Glutamatergic neuron (in vitro differentiated cells): ENCODE results near the gene SHBG. TPM values are rescaled to one million over a fixed set of nuclear protein-coding genes. Genes with fewer than 3 reads are reported as not detected.

ENCODE experiments used
- DNase-seq: peaks from one replicate; pipeline ENCODE4 v3.0.0; 2022
- H3K27ac Mint-ChIP-seq: one replicate; pipeline ENCODE4 v1.8.0; 2020; ENCODE audit warnings: mild to moderate bottlenecking, mixed read lengths, inconsistent platforms; ENCODE audit not compliant: unreplicated experiment
- H3K27me3 Mint-ChIP-seq: one replicate; pipeline ENCODE4 v1.8.0; 2020; ENCODE audit warnings: mild to moderate bottlenecking, moderate library complexity, mixed read lengths, inconsistent platforms; ENCODE audit not compliant: unreplicated experiment
- H3K36me3 Mint-ChIP-seq: one replicate; pipeline ENCODE4 v1.8.0; 2020; ENCODE audit warnings: mild to moderate bottlenecking, mixed read lengths, inconsistent platforms; ENCODE audit not compliant: unreplicated experiment
- H3K4me1 Mint-ChIP-seq: one replicate; pipeline ENCODE4 v1.8.0; 2020; ENCODE audit warnings: mild to moderate bottlenecking, low read depth, mixed read lengths, inconsistent platforms; ENCODE audit not compliant: unreplicated experiment
- H3K4me3 Mint-ChIP-seq: one replicate; pipeline ENCODE4 v1.8.0; 2020; ENCODE audit warnings: mild to moderate bottlenecking, mixed read lengths, inconsistent platforms; ENCODE audit not compliant: unreplicated experiment
- H3K9me3 Mint-ChIP-seq: one replicate; pipeline ENCODE4 v1.8.0; 2020; ENCODE audit warnings: mild to moderate bottlenecking, moderate library complexity, mixed read lengths, inconsistent platforms; ENCODE audit not compliant: unreplicated experiment
- CTCF ChIP-seq: fragments of 200-600 bp; sonication (generic); IDR thresholded peaks from one replicate; pipeline ENCODE4 v1.5.0; 2021; ENCODE audit not compliant: partially characterized antibody, unreplicated experiment
- total RNA-seq: library from RNA; stranded (reverse); fragmentation: NEBNext Ultra II Directional; extraction: Animal tissue kit (Norgen Biotek cat#: 25700); gene quantifications from one replicate; pipeline ENCODE4 v1.2.1, GENCODE V29; 2021; ENCODE audit not compliant: unreplicated experiment

The SHBG gene
- total RNA-seq, 1 donor from 2014 or later: not detected

DNA sequence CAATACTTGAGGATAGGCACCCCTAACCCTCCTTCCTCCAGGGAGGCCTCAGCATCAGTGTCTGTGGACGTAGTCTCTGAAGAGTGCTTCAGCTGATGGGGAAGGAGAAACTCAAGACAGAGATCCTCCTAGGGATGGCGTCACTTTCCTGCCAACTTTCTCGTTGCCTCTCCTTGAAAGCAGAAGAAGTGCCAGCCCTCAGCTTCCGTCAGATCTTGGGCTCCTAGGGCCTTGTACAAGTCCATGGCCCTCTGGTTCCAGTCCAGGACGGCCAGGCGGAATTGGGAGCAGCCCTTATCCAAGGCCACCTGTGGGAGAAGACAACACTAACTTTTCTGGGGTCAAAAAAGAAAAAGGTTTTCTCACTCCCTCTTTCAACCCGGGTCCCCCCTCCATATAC, 3.6 kb upstream of the SHBG start:
- Mint-ChIP-seq H3K9me3 (peaks cover 2% of the 10 kb centered on the region), H3K4me1 (peaks cover 6% of the 10 kb centered on the region), H3K27me3 (no peaks in the 10 kb centered on the region), H3K36me3 (no peaks in the 10 kb centered on the region), H3K4me3 (peak overlapping the region; percentile 94), H3K27ac (peak overlapping the region; percentile 43)
- no peak for DNase-seq
- no peak for TF ChIP-seq CTCF

GRCh38 chr17:7626956-7627249, 3.0 kb upstream of the SHBG start:
- peak overlapping the region; percentile 94 for H3K4me3 Mint-ChIP-seq
- no peak for DNase-seq
- no peaks in the 10 kb centered on the region for H3K27me3 Mint-ChIP-seq
- TF ChIP-seq CTCF: no peak
- peak overlapping the region; percentile 87 for H3K27ac Mint-ChIP-seq
- no peaks in the 10 kb centered on the region for H3K36me3 Mint-ChIP-seq
- peaks cover 2% of the 10 kb centered on the region for H3K9me3 Mint-ChIP-seq
- peaks cover 6% of the 10 kb centered on the region for H3K4me1 Mint-ChIP-seq

- no peak for TF ChIP-seq CTCF
- peak; percentile 95 for DNase-seq
- Mint-ChIP-seq H3K36me3 (no peaks in the 10 kb centered on the region), H3K27ac (peak within 1 kb of the TSS; percentile 87), H3K27me3 (no peaks in the 10 kb centered on the region), H3K4me3 (peak within 1 kb of the TSS; percentile 94), H3K9me3 (peaks cover 4% of the 10 kb centered on the region), H3K4me1 (peaks cover 7% of the 10 kb centered on the region)
Measured at GRCh38 chr17:7627250-7628121, 2.4 kb upstream of the SHBG start, which contains the start of gene SAT2. TSS of gene SAT2 (minus strand) at chr17:7627821. CDS start at chr17:7627635, 186 bp downstream.

DNA sequence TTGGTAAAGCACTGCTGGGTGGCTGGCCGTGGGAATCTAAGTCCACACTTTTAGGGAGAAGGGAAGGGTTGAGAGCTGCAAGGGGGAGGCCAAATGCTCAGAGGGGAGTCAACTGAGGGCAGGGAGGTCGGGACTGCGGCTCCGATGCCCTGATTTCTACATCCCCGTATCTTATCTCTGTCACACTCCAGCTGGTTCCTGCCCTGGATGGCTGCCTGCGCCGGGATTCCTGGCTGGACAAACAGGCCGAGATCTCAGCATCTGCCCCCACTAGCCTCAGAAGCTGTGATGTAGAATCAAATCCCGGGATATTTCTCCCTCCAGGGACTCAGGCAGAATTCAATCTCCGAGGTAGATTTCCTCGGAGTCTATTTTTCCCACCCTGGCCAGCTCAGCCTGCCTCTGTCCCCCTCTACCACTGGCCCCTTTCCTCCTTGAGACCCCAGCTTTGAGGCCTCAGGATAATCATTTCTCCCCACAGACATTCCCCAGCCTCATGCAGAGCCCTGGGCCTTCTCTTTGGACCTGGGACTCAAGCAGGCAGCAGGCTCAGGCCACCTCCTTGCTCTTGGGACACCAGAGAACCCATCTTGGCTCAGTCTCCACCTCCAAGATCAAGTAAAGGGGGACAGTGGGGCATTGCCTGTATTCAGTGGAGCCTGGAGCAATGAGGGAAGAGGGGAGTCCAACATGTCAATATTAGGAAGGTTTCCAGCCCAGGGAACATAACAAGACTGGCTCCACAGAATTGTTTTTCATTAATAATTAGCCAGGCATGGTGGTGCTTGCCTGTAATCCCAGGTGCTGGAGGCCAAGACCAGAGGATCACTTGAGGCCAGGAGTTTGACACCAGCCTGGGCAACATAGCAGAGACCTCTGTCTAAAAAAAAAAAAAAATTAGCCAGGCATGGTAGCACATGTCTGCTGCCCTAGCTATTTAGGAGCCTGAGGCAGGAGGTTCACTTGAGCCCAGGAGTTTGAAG, 1.8 kb downstream of the SHBG start:
- peaks cover 4% of the 10 kb centered on the region for H3K9me3 Mint-ChIP-seq
- H3K4me1 Mint-ChIP-seq: peaks cover 10% of the 10 kb centered on the region
- no peak overlapping the region for H3K4me3 Mint-ChIP-seq
- no peak for DNase-seq
- no peaks in the 10 kb centered on the region for H3K36me3 Mint-ChIP-seq
- TF ChIP-seq CTCF: no peak
- H3K27ac Mint-ChIP-seq: no peak overlapping the region
- H3K27me3 Mint-ChIP-seq: no peaks in the 10 kb centered on the region

GRCh38 chr17:7632492-7632894, 2.6 kb downstream of the SHBG start:
- H3K27ac Mint-ChIP-seq: no peak overlapping the region
- no peak overlapping the region for H3K4me3 Mint-ChIP-seq
- peaks cover 4% of the 10 kb centered on the region for H3K9me3 Mint-ChIP-seq

More at GRCh38 chr17:7632492-7632894, 2.6 kb downstream of the SHBG start:
- peaks cover 8% of the 10 kb centered on the region for H3K4me1 Mint-ChIP-seq
- DNase-seq: no peak
- no peaks in the 10 kb centered on the region for H3K36me3 Mint-ChIP-seq
- no peaks in the 10 kb centered on the region for H3K27me3 Mint-ChIP-seq
- peak; percentile 54 for TF ChIP-seq CTCF
